Lower lobe of right lung (tissue), 2 donors: ENCODE data around the gene FOXN1. TPM values are rescaled to one million over a fixed set of nuclear protein-coding genes. Genes with fewer than 3 reads are reported as not detected.

Experiments used
- ATAC-seq, 2 donors: fragments of 200-7000 bp; cut with Tn5 transposase; one replicate each; pipeline ENCODE4 v1.9.1; 2020 to 2022; ENCODE audit warnings: mild to moderate bottlenecking in 2 of 2, moderate library complexity in 2 of 2
- DNase-seq: peaks from one replicate; pipeline ENCODE4 v3.0.0-alpha.2; 2020
- H3K27ac ChIP-seq: fragments of 200-600 bp; one replicate; pipeline ENCODE4 v1.8.0; 2022
- H3K27me3 ChIP-seq: fragments of 200-600 bp; one replicate; pipeline ENCODE4 v1.8.0; 2022; ENCODE audit warnings: low read depth
- H3K36me3 ChIP-seq: fragments of 200-600 bp; one replicate; pipeline ENCODE4 v1.8.0; 2022; ENCODE audit warnings: mild to moderate bottlenecking
- H3K4me1 ChIP-seq: fragments of 200-600 bp; one replicate; pipeline ENCODE4 v1.8.0; 2022
- H3K4me3 ChIP-seq: fragments of 200-600 bp; one replicate; pipeline ENCODE4 v1.8.0; 2022; ENCODE audit warnings: mild to moderate bottlenecking
- H3K9me3 ChIP-seq: fragments of 200-600 bp; one replicate; pipeline ENCODE4 v1.8.0; 2022
- CTCF ChIP-seq: fragments of 200-600 bp; IDR thresholded peaks from one replicate; pipeline ENCODE4 v1.8.0; 2022; ENCODE audit warnings: antibody characterized with exemption, mild to moderate bottlenecking
- intact Hi-C: fragments of 100-400 bp; cut with DNase I; formaldehyde crosslinking; loops from one replicate; pipeline ENCODE4 v1.11.0; 2022
- total RNA-seq: library from RNA; stranded (reverse); fragmentation: NEBNext Ultra II Directional; extraction: Animal tissue kit (Norgen Biotek cat#: 25700); gene quantifications from one replicate; pipeline ENCODE4 v1.2.1, GENCODE V29; 2021
- donor health status: DM: no; HTN: yes; CAD: no; lungs with severe emphysema.

FOXN1 gene
- total RNA-seq, 1 donor from 2014 or later = 0.15 TPM

GRCh38 chr17:28499684-28500357 lies 6.3 kb upstream of the FOXN1 start:
- ATAC-seq = no peak

GRCh38 chr17:28500712-28501379 lies 5.3 kb upstream of the FOXN1 start:
- Histone ChIP-seq H3K36me3 (no peaks in the 10 kb centered on the region), H3K4me3 (no peak overlapping the region), H3K27ac (no peak overlapping the region), H3K9me3 (no peaks in the 10 kb centered on the region), H3K4me1 (no peaks in the 10 kb centered on the region), H3K27me3 (no peaks in the 10 kb centered on the region)
- no peak for ATAC-seq
- peak; percentile 28 for DNase-seq
- intact Hi-C loops = no loop called here
- TF ChIP-seq CTCF = no peak

More at GRCh38 chr17:28499684-28500357, 6.3 kb upstream of the FOXN1 start:
- Histone ChIP-seq H3K27me3 (no peaks in the 10 kb centered on the region), H3K36me3 (no peaks in the 10 kb centered on the region), H3K4me1 (no peaks in the 10 kb centered on the region), H3K27ac (no peak overlapping the region), H3K4me3 (no peak overlapping the region), H3K9me3 (no peaks in the 10 kb centered on the region)
- TF ChIP-seq CTCF = no peak
- DNase-seq = peak; percentile 35
- intact Hi-C loops = loop anchor here (10.0 kb wide), 2 partner anchors 45 to 115 kb away; partner anchors contain the start of gene RSKR

GRCh38 chr17:28501421-28502284 lies 4.5 kb upstream of the FOXN1 start:
- Histone ChIP-seq H3K4me3 (no peak overlapping the region), H3K27me3 (no peaks in the 10 kb centered on the region), H3K36me3 (no peaks in the 10 kb centered on the region), H3K4me1 (no peaks in the 10 kb centered on the region), H3K9me3 (no peaks in the 10 kb centered on the region), H3K27ac (no peak overlapping the region)
- DNase-seq = no peak
- intact Hi-C loops = no loop called here
- no peak for ATAC-seq
- no peak for TF ChIP-seq CTCF

- Histone ChIP-seq H3K4me3 (no peak overlapping the region), H3K27ac (no peak overlapping the region), H3K4me1 (no peaks in the 10 kb centered on the region), H3K9me3 (no peaks in the 10 kb centered on the region), H3K36me3 (no peaks in the 10 kb centered on the region), H3K27me3 (peaks cover 12% of the 10 kb centered on the region)
- ATAC-seq (no peak), DNase-seq (no peak)
- no peak for TF ChIP-seq CTCF
- intact Hi-C loops = no loop called here
These were observed 2.7 kb upstream of the FOXN1 start for GRCh38 chr17:28503420-28503819.

GRCh38 chr17:28506763-28507487 lies 777 bp downstream of the FOXN1 start:
- ATAC-seq (no peak), DNase-seq (peak; percentile 33)
- no peaks in the 10 kb centered on the region for H3K9me3 ChIP-seq
- no peak for TF ChIP-seq CTCF
- no peaks in the 10 kb centered on the region for H3K36me3 ChIP-seq
- H3K27me3 ChIP-seq = peaks cover 26% of the 10 kb centered on the region
- H3K4me3 ChIP-seq = no peak overlapping the region
- intact Hi-C loops = no loop called here
- no peaks in the 10 kb centered on the region for H3K4me1 ChIP-seq
- no peak overlapping the region for H3K27ac ChIP-seq
